ENCODE results near the gene STX8.
"Not testable (repeated sequence)": the region's sequence is repeated elsewhere in the genome, so short reads cannot be mapped to it uniquely, and the experiment has no call there.

STX8 gene

DNA sequence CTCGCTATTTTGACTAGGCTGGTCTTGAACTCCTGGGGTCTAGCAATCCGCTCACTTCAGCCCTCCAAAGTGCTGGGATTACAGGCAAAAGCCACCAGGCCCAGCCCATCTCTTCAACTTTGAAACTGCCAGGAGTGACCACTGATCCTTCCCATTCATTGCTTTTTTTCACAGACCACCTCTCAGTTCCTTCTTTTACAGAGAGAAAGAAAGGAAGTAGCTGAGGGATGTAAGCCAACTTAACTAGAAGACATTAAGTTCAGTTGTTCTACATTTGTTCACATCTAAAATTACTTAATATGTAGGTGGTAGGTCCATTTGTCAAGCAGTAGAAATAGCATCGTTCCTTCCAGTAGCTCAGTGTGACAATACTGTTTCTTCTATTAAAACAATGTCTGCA is 219.8 kb downstream of the STX8 start:
- Histone ChIP-seq H3K4me3 (ENCODE audit: extremely low read depth, insufficient read depth, low read length, poor library complexity, severe bottlenecking) (no peak overlapping the region), H3K36me3 (ENCODE audit: control insufficient read depth, insufficient read depth, low read length) (no peaks in the 10 kb centered on the region), H3K4me1 (ENCODE audit: control insufficient read depth, insufficient read depth, low read length, poor library complexity, severe bottlenecking) (no peaks in the 10 kb centered on the region), H3K27ac (ENCODE audit: low read depth, low read length, severe bottlenecking) (no peak overlapping the region), H3K9me3 (ENCODE audit: control insufficient read depth, low read length) (no peaks in the 10 kb centered on the region)
- WGBS, 2 experiments (ENCODE audit: insufficient coverage in 2 of 2) = 89 to 96% methylated on average over 2 of the region's 3 CpGs

DNA sequence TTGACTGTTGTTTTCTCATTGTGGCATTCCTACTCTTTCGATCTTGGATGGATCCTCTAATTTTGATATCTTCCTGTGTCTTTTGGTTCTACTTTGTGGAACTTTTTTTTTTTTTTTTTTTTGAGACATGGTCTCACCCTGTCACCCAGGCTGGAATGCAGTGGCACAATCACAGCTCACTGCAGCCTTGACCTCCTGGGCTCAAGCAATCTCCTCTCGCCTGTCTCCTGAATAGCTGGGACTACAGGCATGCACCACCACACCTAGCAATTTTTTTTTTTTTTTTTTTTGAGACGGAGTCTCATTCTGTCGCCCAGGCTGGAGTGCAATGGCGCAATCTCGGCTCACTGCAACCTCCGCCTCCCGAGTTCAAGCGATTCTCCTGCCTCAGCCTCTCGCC is 220.4 kb downstream of the STX8 start:
- H3K4me3 ChIP-seq (ENCODE audit: extremely low read depth, insufficient read depth, low read length, poor library complexity, severe bottlenecking); H3K4me1 ChIP-seq (ENCODE audit: control insufficient read depth, insufficient read depth, low read length, poor library complexity, severe bottlenecking); H3K9me3 ChIP-seq (ENCODE audit: control insufficient read depth, low read length); H3K36me3 ChIP-seq (ENCODE audit: control insufficient read depth, insufficient read depth, low read length); H3K27ac ChIP-seq (ENCODE audit: low read depth, low read length, severe bottlenecking): not testable (repeated sequence)
- WGBS, 2 experiments (ENCODE audit: insufficient coverage in 2 of 2) = 98 to 100% methylated on average over 1 to 4 of the region's 10 CpGs

DNA sequence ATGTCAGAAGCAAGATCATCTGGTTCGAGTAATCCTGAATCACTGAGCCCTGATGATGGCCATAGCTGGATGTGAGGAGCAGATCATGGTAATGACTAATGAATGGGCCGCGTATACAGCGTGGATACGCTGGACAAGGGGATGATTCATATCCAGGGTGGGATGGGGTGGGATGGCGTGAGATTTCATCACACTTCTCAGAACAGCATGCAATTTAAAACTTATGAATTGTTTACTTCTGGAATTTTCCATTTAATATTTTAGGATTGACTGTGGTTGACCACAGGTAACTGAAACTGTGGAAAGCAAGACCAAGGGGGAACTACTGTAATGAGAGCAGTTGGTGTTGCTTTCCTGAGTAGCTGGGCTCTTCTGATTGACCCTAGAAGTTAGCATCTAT is 225.5 kb downstream of the STX8 start:
- no peaks in the 10 kb centered on the region for H3K9me3 ChIP-seq (ENCODE audit: control insufficient read depth, low read length)
- H3K27ac ChIP-seq (ENCODE audit: low read depth, low read length, severe bottlenecking) = no peak overlapping the region
- H3K4me1 ChIP-seq (ENCODE audit: control insufficient read depth, insufficient read depth, low read length, poor library complexity, severe bottlenecking) = no peaks in the 10 kb centered on the region
- WGBS, 2 experiments (ENCODE audit: insufficient coverage in 2 of 2) = 85 to 94% methylated on average over 1 to 3 of the region's 6 CpGs
- H3K36me3 ChIP-seq (ENCODE audit: control insufficient read depth, insufficient read depth, low read length) = no peaks in the 10 kb centered on the region
- H3K4me3 ChIP-seq (ENCODE audit: extremely low read depth, insufficient read depth, low read length, poor library complexity, severe bottlenecking) = no peak overlapping the region

DNA sequence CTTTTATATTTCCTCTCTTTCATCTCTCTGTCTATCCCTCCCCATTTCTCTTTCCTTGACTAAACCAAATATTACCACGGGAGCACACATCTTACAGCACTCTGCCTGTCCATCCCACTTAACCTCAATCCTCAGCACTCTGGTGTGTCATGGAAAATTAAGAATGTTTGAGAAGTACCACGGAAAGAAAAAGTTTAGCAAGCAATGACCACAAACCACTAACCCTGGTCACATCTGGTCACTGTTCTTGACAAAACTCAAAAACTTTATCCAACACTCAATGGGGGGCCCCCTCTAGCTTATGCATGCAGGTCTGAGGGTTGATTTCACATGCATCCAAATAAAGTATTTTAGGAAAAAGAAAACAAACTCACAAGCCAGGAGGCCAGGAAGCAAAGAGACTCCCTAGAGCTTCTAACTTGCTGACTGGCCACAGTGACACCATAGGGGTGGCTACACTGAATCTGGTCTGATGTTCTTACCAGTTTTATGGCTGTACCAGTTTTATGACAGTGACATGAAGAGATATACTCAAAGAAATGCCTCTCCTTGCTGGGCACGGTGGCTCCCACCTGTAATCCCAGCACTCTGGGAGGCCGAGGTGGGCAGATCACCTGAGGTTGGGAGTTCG is 229.2 kb downstream of the STX8 start:
- no peaks in the 10 kb centered on the region for H3K36me3 ChIP-seq (ENCODE audit: control insufficient read depth, insufficient read depth, low read length)
- no peak overlapping the region for H3K27ac ChIP-seq (ENCODE audit: low read depth, low read length, severe bottlenecking)
- H3K4me3 ChIP-seq (ENCODE audit: extremely low read depth, insufficient read depth, low read length, poor library complexity, severe bottlenecking) = no peak overlapping the region
- 89 to 93% methylated on average over 3 of the region's 5 CpGs for WGBS, 2 experiments (ENCODE audit: insufficient coverage in 2 of 2)
- no peaks in the 10 kb centered on the region for H3K9me3 ChIP-seq (ENCODE audit: control insufficient read depth, low read length)
- H3K4me1 ChIP-seq (ENCODE audit: control insufficient read depth, insufficient read depth, low read length, poor library complexity, severe bottlenecking) = no peaks in the 10 kb centered on the region

DNA sequence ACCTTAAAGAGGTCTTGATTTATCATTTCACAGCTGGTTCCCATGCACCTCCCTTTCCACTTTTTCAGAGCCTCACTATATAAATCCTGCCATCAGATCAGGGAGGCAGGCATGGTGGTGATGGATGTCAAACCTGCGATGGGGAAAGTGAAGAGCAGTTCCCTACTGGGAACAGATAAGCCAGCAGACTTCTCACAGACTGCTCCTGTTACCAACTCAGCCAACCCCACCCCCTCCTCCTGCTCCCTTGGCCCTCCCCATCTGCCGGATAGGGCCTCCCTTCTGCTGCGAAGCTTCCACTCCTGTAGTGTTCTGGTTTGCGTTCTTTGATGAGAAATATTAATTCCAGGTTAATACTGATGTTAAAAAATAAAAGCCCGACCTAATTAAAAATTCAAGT is 232.1 kb downstream of the STX8 start:
- Histone ChIP-seq H3K4me3 (ENCODE audit: extremely low read depth, insufficient read depth, low read length, poor library complexity, severe bottlenecking) (no peak overlapping the region), H3K4me1 (ENCODE audit: control insufficient read depth, insufficient read depth, low read length, poor library complexity, severe bottlenecking) (no peaks in the 10 kb centered on the region), H3K27ac (ENCODE audit: low read depth, low read length, severe bottlenecking) (no peak overlapping the region)

DNA sequence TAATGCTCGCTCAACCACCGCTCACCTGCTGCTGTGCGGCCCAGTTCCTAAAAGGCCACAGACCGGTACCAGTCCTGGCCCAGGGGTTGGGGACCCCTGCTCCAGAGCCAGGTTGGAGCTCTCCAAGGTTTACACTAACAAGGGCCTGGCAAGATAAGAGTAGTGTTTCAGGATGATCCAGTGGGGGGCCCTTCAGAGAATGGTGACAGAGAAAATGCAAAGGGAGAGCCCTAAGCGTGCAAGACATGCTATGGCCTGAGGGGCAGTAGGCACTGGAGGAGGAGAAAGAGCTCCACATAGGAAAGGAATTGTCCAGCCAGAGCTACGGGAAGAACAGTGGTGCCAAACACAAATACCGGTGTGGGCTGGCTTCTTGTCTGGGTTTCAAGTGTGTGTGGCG is 233.4 kb downstream of the STX8 start:
- no peak overlapping the region for H3K27ac ChIP-seq (ENCODE audit: low read depth, low read length, severe bottlenecking)
- no peaks in the 10 kb centered on the region for H3K4me1 ChIP-seq (ENCODE audit: control insufficient read depth, insufficient read depth, low read length, poor library complexity, severe bottlenecking)
- H3K4me3 ChIP-seq (ENCODE audit: extremely low read depth, insufficient read depth, low read length, poor library complexity, severe bottlenecking) = no peak overlapping the region
- H3K9me3 ChIP-seq (ENCODE audit: control insufficient read depth, low read length) = no peaks in the 10 kb centered on the region
- no peaks in the 10 kb centered on the region for H3K36me3 ChIP-seq (ENCODE audit: control insufficient read depth, insufficient read depth, low read length)
- WGBS, 2 experiments (ENCODE audit: insufficient coverage in 2 of 2) = 91 to 94% methylated on average over 8 of the region's 8 CpGs

More for the DNA sequence above, 232.1 kb downstream of the STX8 start:
- no peaks in the 10 kb centered on the region for H3K36me3 ChIP-seq (ENCODE audit: control insufficient read depth, insufficient read depth, low read length)
- no CpG with 5 or more reads among the region's 5 CpGs for WGBS, 2 experiments (ENCODE audit: insufficient coverage in 2 of 2)
- H3K9me3 ChIP-seq (ENCODE audit: control insufficient read depth, low read length) = no peaks in the 10 kb centered on the region

DNA sequence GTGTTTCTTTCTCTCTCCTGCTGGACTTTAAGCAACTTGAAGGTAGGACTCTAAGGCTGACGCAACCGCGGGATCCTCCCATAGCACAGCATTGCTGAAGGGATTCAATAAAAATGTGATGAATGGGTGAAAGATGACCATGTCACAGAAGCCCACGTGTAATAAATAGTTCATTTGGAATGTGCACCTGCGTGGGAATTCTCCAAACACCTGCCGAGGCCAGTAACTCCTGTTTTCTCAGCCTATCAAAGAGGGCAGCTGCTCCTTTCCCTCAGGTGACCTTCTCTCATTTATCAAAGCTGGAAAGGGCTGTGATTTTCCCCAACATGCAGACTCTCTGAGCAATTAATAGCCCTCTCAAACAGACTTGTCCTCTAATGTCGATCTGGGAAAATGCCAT is 235.7 kb downstream of the STX8 start:
- Histone ChIP-seq H3K27ac (ENCODE audit: low read depth, low read length, severe bottlenecking) (no peak overlapping the region), H3K4me1 (ENCODE audit: control insufficient read depth, insufficient read depth, low read length, poor library complexity, severe bottlenecking) (no peaks in the 10 kb centered on the region), H3K36me3 (ENCODE audit: control insufficient read depth, insufficient read depth, low read length) (no peaks in the 10 kb centered on the region), H3K9me3 (ENCODE audit: control insufficient read depth, low read length) (peaks cover 6% of the 10 kb centered on the region), H3K4me3 (ENCODE audit: extremely low read depth, insufficient read depth, low read length, poor library complexity, severe bottlenecking) (no peak overlapping the region)
- WGBS, 2 experiments (ENCODE audit: insufficient coverage in 2 of 2) = 93 to 98% methylated on average over 2 to 5 of the region's 7 CpGs

DNA sequence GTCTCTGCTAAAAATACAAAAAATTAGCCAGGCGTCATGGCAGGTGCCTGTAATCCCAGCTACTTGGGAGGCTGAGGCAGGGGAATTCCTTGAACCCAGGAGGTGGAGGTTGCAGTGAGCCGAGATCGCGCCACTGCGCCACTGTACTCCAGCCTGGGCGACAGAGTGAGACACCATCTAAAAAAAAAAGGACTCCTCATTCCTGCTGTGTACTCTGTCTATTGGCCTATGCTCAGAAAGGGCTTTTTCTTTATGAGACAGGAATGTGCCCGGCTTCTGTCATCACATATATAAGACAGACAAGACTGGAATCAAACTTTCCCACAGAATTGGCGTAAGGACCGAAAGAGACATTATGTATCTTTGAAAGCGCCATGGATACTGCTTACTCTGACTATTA is 236.1 kb downstream of the STX8 start:
- not testable (repeated sequence) for H3K9me3 ChIP-seq (ENCODE audit: control insufficient read depth, low read length); H3K4me3 ChIP-seq (ENCODE audit: extremely low read depth, insufficient read depth, low read length, poor library complexity, severe bottlenecking); H3K36me3 ChIP-seq (ENCODE audit: control insufficient read depth, insufficient read depth, low read length); H3K27ac ChIP-seq (ENCODE audit: low read depth, low read length, severe bottlenecking); H3K4me1 ChIP-seq (ENCODE audit: control insufficient read depth, insufficient read depth, low read length, poor library complexity, severe bottlenecking)
- 80 to 94% methylated on average over 1 to 4 of the region's 10 CpGs for WGBS, 2 experiments (ENCODE audit: insufficient coverage in 2 of 2)

DNA sequence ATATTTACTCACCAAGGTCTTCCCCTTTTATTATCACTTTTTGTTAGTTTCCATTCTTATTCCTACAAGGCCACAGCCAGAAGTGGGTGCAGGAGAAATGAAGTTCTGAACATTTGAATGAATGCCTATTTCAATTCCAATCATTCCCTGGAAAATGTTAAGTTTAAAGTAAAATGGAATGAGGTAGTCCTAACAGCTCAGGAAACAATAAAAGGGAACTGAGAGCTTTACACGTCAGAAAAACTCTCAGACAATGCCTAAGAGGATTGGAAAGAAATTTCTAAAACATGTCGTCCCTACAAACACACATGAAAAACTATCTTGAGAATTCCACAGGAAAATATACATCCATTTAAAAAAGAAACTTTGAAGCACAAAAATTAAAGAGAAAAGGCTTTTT is 238.8 kb downstream of the STX8 start:
- Histone ChIP-seq H3K9me3 (ENCODE audit: control insufficient read depth, low read length) (peaks cover 6% of the 10 kb centered on the region), H3K4me3 (ENCODE audit: extremely low read depth, insufficient read depth, low read length, poor library complexity, severe bottlenecking) (no peak overlapping the region), H3K27ac (ENCODE audit: low read depth, low read length, severe bottlenecking) (no peak overlapping the region), H3K4me1 (ENCODE audit: control insufficient read depth, insufficient read depth, low read length, poor library complexity, severe bottlenecking) (peaks cover under 1% of the 10 kb centered on the region), H3K36me3 (ENCODE audit: control insufficient read depth, insufficient read depth, low read length) (no peaks in the 10 kb centered on the region)
- WGBS, 2 experiments (ENCODE audit: insufficient coverage in 2 of 2) = no CpG with 5 or more reads among the region's 2 CpGs

DNA sequence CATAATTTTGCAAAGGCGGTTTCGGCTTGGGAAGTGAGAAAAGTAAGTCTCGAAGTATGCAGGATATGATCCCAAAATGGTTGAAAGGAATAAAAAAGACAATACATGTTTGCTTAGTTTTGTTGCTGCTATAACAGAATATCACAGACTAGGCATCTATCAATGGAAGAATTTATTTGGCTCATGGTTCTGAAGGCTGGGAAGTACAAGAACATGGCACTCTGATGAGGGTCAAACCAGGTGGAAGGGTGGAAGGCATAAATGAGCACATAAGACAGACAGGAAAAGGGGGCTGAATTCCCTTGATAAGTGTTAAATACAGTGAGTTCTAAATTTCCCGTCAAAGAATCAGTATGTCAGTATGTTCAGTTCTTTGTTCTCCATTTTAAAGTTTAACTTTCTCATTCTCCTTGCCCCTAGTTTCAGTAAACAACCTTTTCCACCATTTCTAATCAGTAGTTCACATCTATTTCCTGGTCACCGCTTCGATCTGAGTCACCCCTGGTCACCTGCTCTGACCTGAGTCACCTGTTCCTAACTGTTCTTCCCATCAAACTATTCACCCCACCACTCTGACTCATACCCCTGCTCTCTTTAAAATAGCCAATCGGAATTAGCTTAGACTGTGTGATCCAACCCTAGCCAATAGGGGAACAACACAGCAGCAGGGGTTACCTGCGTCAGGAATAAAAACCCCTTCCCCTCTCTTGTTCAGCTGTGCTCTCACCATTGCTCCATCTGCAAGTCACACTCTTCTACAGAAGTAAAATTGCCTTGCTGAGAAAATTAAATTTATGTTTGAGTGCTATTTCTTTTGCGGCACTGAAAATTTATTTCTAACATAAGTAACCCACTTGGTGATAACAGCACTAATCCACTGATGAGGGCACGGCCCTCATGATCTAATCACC is 240.8 kb downstream of the STX8 start:
- H3K4me1 ChIP-seq (ENCODE audit: control insufficient read depth, insufficient read depth, low read length, poor library complexity, severe bottlenecking) = peaks cover 10% of the 10 kb centered on the region
- H3K9me3 ChIP-seq (ENCODE audit: control insufficient read depth, low read length) = peaks cover 6% of the 10 kb centered on the region
- WGBS, 2 experiments (ENCODE audit: insufficient coverage in 2 of 2) = 92 to 94% methylated on average over 5 to 6 of the region's 10 CpGs
- H3K36me3 ChIP-seq (ENCODE audit: control insufficient read depth, insufficient read depth, low read length) = no peaks in the 10 kb centered on the region
- H3K4me3 ChIP-seq (ENCODE audit: extremely low read depth, insufficient read depth, low read length, poor library complexity, severe bottlenecking) = no peak overlapping the region
- no peak overlapping the region for H3K27ac ChIP-seq (ENCODE audit: low read depth, low read length, severe bottlenecking)

DNA sequence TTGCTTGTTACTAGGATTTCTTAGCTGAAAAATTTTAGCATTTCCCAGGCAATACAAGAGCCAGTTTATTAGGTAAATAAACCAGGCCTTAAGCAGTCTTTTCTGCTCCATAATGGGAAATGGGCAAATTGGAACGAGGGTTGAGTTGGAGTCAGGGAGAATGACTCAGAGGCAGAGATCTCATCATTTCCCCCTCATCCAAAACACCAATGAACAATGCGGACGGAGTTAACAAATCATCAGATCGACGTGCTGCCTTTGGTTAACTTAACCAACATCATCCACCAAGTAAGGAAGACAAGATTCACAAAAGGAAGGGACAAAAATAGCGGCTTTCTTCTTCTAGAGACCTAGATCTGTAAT is 243.5 kb downstream of the STX8 start:
- Histone ChIP-seq H3K36me3 (ENCODE audit: control insufficient read depth, insufficient read depth, low read length) (no peaks in the 10 kb centered on the region), H3K9me3 (ENCODE audit: control insufficient read depth, low read length) (peaks cover 6% of the 10 kb centered on the region), H3K4me1 (ENCODE audit: control insufficient read depth, insufficient read depth, low read length, poor library complexity, severe bottlenecking) (peaks cover 10% of the 10 kb centered on the region), H3K27ac (ENCODE audit: low read depth, low read length, severe bottlenecking) (peak overlapping the region; percentile 89), H3K4me3 (ENCODE audit: extremely low read depth, insufficient read depth, low read length, poor library complexity, severe bottlenecking) (no peak overlapping the region)
- 80 to 86% methylated on average over 2 to 5 of the region's 6 CpGs for WGBS, 2 experiments (ENCODE audit: insufficient coverage in 2 of 2)
